Lower leg skin (tissue), 4 donors: Measurements from ENCODE around the gene CGB8. TPM values are rescaled to one million over a fixed set of nuclear protein-coding genes. Genes with fewer than 3 reads are reported as not detected.
"Not testable (repeated sequence)": the region's sequence is repeated elsewhere in the genome, so short reads cannot be mapped to it uniquely, and the experiment has no call there.

Experiments used
- DNase-seq, 2 donors: peaks; one replicate each; pipeline ENCODE4 v3.0.0-alpha.2; 2019; ENCODE audit warnings: low spot score in 2 of 2
- H3K4me3 ChIP-seq: fragments of 200-600 bp; sonication (generic); 2 replicates; pipeline ENCODE4 v1.5.1; 2017; ENCODE audit warnings: mild to moderate bottlenecking, low read depth; ENCODE audit not compliant: poor library complexity, severe bottlenecking
- POLR2A ChIP-seq, 2 donors: fragments of 450-650 bp; IDR thresholded peaks; one replicate each; pipeline ENCODE4 v1.6.1; 2016 to 2017; ENCODE audit warnings: antibody characterized with exemption in 2 of 2, mild to moderate bottlenecking in 1 of 2, moderate library complexity in 1 of 2
- WGBS, 2 donors: methylation state at CpG; one replicate each; pipeline ENCODE4 v1.1.5; 2018; 5-methylcytosine and 5-hydroxymethylcytosine counted together
- intact Hi-C: fragments of 100-400 bp; cut with DNase I; formaldehyde crosslinking; loops from one replicate; pipeline ENCODE4 v1.15.0; 2023; ENCODE audit warnings: low total_unique reads
- total RNA-seq, 4 donors: library from RNA; depleted of rRNA; stranded (reverse); fragments of >200 nt; gene quantifications; one replicate each; pipeline ENCODE4 v1.1.0, GENCODE V29; 2016
- TF ChIP-seq, protein P1 (sequence below), 3 donors: fragments of 450-650 bp; IDR thresholded peaks; one replicate each; pipeline ENCODE4 v1.5.1; 2016; ENCODE audit warnings: antibody characterized with exemption in 3 of 3, mild to moderate bottlenecking in 3 of 3, moderate library complexity in 2 of 3

The CGB8 gene
- total RNA-seq, 4 donors from 2014 or later, result not detected

DNA sequence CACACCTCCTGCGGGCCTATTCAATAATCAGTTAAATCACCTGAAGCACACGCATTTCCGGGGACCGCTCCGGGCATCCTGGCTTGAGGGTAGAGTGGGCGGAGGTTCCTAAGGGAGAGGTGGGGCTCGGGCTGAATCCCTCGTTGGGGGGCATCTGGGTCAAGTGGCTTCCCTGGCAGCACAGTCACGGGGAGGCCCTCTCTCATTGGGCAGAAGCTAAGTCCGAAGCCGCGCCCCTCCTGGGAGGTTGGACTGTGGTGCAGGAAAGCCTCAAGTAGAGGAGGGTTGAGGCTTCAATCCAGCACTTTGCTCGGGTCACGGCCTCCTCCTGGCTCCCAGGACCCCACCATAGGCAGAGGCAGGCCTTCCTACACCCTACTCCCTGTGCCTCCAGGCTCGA lies 5.4 kb downstream of the CGB8 start, which contains the start of gene CGB5:
CGB5 (plus strand) TSS at position 301 of the 400 bp plus-strand sequence. CDS start 362 bp downstream, outside the sequence.
- H3K4me3 ChIP-seq, intact Hi-C loops, DNase-seq: not testable (repeated sequence)
- 69 to 76% methylated on average over 13 to 14 of the region's 15 CpGs for WGBS, 2 donors

DNA sequence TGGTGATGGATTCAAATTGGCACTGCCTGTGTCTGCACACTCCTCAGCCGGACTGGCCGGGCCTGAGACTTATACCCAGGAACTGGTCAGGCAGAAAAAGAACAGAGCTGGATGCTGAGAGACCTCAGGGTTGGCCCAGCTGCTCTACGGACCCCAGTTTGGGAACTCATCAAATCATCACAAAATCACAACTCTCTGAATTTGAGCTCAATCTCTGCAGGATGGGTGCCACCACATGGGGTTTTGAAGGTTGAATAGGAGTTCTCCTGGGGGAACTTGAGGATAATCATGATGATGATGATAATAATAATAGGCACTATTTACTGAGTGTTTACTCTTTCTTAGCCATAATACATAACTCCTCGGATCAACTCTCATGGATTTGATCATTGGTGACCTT lies 6.2 kb downstream of the CGB8 start:
- DNase-seq, H3K4me3 ChIP-seq, intact Hi-C loops: not testable (repeated sequence)
- 74 to 94% methylated on average over 2 to 4 of the region's 4 CpGs for WGBS, 2 donors

DNA sequence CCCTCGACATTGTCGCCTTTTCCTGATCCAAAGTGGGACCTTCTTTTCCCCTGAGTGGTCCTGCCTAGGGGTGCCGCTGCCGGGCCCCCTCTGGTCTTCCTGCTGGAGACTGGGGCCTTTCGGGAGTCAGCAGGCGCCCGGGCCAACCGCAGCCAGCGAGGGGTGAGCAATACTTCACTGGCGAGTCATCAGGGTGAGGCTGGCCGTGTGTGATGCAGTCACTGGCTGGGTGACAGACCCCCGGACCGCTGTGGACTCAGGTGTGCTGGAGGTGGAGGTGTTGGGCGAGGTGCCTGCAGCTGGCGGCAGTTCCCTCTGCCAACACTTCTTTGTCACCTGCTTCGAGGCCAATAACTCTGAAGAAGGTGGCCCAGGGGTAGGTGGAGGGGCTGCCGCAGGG lies 6.7 kb downstream of the CGB8 start:
- 65 to 72% methylated on average over 17 of the region's 17 CpGs for WGBS, 2 donors
- intact Hi-C loops, result no loop called here
- TF ChIP-seq, protein P1, sequence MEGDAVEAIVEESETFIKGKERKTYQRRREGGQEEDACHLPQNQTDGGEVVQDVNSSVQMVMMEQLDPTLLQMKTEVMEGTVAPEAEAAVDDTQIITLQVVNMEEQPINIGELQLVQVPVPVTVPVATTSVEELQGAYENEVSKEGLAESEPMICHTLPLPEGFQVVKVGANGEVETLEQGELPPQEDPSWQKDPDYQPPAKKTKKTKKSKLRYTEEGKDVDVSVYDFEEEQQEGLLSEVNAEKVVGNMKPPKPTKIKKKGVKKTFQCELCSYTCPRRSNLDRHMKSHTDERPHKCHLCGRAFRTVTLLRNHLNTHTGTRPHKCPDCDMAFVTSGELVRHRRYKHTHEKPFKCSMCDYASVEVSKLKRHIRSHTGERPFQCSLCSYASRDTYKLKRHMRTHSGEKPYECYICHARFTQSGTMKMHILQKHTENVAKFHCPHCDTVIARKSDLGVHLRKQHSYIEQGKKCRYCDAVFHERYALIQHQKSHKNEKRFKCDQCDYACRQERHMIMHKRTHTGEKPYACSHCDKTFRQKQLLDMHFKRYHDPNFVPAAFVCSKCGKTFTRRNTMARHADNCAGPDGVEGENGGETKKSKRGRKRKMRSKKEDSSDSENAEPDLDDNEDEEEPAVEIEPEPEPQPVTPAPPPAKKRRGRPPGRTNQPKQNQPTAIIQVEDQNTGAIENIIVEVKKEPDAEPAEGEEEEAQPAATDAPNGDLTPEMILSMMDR (IDR thresholded peaks at IDR 0.05), result no peak
- no peak for TF ChIP-seq POLR2A (IDR thresholded peaks at IDR 0.05)
- DNase-seq, result no peak
- H3K4me3 ChIP-seq, result no peak overlapping the region

DNA sequence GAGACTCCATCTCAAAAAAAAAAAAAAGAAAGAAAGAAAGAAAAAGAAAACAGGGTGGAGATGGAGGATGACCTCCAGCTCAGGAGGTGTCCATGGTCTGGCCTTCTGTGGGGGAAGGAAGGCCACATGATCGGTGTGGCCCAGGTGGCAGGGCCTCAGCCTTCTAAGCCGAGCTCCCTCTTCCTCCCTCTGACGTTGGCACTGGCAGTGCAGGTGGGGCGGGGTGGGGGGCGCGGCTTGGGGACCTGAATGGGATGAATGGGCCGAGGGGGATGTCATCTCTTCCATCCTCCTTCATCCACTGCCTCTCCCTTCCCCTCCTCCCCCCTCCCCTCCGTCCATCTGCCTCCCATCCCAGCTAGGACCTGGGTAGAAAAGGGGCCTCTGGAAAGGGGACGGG lies 9.2 kb downstream of the CGB8 start:
- H3K4me3 ChIP-seq, intact Hi-C loops, DNase-seq: not testable (repeated sequence)
- WGBS, 2 donors, result 65 to 69% methylated on average over 9 of the region's 9 CpGs

DNA sequence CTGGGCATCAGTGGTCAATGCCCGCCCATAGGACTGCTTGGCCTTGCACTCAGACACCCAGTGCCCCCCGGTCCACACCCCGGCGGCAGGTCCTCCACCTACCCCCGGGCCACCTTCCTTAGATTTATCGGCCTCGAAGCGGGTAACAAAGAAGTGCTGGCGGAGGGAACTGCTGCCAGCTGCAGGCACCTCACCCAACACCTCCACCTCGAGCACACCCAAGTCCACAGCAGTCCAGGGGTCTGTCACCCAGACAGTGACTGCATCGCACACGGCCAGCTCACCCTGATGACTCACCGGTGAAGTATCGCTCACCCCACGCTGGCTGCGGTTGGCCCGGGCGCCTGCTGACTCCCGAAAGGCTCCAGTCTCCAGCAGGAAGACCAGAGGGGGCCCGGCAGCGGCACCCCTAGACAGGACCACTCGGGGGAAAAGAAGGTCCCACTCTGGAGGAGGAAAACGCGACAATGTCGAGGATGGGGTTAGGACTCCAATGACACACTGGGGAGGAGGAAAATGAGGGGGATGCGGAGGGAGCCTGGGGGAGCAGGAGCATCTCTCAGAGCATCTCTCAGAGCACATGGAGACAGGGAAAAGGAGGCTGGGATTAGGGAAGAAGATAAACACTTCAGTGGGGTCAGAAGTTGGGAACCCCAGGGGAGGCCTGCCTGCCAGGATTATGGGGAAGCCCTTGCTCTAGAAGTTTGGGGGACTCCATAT lies 10.2 kb downstream of the CGB8 start:
- intact Hi-C loops, DNase-seq, H3K4me3 ChIP-seq: not testable (repeated sequence)
- 82 to 83% methylated on average over 25 to 26 of the region's 26 CpGs for WGBS, 2 donors

DNA sequence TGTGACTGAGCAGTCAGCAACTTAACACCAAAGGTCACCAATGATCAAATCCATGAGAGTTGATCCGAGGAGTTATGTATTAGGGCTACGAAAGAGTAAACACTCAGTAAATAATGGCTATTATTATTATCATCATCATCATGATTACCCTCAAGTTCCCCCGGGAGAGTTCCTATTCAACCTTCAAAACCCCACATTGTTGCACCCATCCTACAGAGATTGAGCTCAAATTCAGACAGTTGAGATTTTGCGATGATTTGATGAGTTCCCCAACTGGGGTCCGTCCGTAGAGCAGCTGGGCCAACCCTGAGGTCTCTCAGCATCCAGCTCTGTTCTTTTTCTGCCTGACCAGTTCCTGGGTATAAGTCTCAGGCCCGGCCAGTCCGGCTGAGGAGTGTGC lies 10.8 kb downstream of the CGB8 start:
- 90 to 91% methylated on average over 8 of the region's 8 CpGs for WGBS, 2 donors
- DNase-seq, H3K4me3 ChIP-seq, intact Hi-C loops: not testable (repeated sequence)

DNA sequence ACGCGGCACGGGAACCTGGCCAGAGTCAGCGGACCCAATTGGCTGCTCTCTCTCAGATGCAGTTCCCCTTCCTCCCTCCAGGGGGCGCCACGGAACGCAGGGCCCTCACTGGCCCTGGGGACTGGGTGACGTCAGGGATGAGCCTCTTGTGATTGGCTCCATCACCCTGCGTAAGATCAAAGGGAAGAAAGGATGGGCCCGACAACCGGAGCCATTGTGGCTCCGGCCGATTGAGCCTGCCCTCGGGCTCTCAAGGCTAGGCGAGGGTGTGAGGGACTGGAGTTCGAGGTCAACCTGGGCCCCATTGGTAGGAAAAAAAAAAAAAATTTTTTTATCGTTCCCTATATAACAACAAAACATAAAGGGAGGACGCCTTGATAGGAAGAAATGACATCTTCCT lies 12.1 kb downstream of the CGB8 start, which contains the start of gene CGB1:
CGB1 (minus strand) TSS at position 81 of the 400 bp plus-strand sequence. CDS start 184 bp downstream, outside the sequence.
- WGBS, 2 donors, result 38 to 56% methylated on average over 18 of the region's 18 CpGs
- DNase-seq, intact Hi-C loops, H3K4me3 ChIP-seq: not testable (repeated sequence)

DNA sequence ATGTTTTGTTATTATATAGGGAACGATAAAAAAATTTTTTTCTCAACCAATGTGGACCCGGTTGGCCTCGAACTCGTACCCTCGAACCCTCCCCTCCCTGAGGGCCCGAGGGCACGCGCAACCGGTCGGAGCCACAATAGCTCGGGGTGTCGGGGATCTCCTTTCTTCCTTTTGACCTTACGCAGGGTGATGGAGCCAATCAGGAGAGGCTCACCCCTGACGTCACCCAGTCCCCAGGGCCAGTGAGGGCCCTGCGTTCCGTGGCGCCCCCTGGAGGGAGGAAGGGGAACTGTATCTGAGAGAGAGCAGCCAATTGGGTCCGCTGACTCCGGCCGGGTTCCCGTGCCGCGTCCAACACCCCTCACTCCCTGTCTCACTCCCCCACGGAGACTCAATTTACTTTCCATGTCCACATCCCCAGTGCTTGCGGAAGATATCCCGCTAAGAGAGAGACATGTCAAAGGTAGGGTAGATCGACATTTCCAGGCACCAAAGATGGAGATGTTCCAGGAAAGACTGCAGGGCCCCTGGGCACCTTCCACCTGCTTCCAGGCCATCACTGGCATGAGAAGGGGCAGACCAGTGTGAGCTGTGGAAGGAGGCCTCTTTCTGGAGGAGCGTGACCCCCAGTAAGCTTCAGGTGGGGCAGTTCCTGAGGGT lies 17.1 kb downstream of the CGB8 start, which contains the start of gene CGB2:
CGB2 (plus strand) TSS at position 249 of the 660 bp plus-strand sequence; CDS start at position 455, 206 bp downstream.
- intact Hi-C loops, H3K4me3 ChIP-seq, DNase-seq: not testable (repeated sequence)
- 25 to 32% methylated on average over 28 of the region's 28 CpGs for WGBS, 2 donors

DNA sequence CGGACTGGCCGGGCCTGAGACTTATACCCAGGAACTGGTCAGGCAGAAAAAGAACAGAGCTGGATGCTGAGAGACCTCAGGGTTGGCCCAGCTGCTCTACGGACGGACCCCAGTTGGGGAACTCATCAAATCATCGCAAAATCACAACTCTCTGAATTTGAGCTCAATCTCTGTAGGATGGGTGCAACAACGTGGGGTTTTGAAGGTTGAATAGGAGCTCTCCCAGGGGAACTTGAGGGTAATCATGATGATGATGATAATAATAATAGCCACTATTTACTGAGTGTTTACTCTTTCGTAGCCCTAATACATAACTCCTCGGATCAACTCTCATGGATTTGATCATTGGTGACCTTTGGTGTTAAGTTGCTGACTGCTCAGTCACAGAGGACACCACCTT lies 18.6 kb downstream of the CGB8 start:
- DNase-seq, intact Hi-C loops, H3K4me3 ChIP-seq: not testable (repeated sequence)
- 88 to 91% methylated on average over 6 of the region's 8 CpGs for WGBS, 2 donors

DNA sequence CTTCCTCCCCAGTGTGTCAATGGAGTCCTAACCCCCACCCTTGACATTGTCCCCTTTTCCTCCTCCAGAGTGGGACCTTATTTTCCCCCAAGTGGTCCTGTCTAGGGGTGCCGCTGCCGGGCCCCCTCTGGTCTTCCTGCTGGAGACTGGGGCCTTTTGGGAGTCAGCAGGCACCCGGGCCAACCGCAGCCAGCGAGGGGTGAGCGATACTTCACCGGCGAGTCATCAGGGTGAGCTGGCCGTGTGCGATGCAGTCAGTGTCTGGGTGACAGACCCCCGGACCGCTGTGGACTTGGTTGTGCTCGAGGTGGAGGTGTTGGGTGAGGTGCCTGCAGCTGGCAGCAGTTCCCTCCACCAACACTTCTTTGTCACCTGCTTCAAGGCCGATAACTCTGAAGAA lies 19.2 kb downstream of the CGB8 start:
- DNase-seq, intact Hi-C loops, H3K4me3 ChIP-seq: not testable (repeated sequence)
- 85 to 87% methylated on average over 13 to 14 of the region's 14 CpGs for WGBS, 2 donors

DNA sequence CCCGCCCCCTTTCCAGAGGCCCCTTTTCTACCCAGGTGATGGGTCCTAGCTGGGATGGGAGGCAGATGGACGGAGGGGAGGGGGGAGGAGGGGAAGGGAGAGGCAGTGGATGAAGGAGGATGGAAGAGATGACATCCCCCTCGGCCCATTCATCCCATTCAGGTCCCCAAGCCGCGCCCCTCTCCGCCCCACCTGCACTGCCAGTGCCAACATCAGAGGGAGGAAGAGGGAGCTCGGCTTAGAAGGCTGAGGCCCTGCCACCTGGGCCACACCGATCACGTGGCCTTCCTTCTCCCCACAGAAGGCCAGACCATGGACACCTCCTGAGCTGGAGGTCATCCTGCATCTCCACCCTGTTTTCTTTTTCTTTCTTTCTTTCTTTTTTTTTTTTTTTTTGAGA lies 20.2 kb downstream of the CGB8 start:
- H3K4me3 ChIP-seq, DNase-seq, intact Hi-C loops: not testable (repeated sequence)
- WGBS, 2 donors, result 79 to 83% methylated on average over 9 of the region's 9 CpGs

DNA sequence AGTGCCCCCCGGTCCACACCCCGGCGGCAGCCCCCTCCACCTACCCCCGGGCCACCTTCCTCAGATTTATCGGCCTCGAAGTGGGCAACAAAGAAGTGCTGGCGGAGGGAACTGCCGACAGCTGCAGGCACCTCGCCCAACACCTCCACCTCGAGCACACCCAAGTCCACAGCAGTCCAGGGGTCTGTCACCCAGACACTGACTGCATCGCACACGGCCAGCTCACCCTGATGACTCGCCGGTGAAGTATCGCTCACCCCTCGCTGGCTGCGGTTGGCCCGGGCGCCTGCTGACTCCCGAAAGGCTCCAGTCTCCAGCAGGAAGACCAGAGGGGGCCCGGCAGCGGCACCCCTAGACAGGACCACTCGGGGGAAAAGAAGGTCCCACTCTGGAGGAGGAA lies 23.3 kb downstream of the CGB8 start:
- WGBS, 2 donors, result 84 to 87% methylated on average over 13 to 23 of the region's 23 CpGs
- H3K4me3 ChIP-seq, DNase-seq, intact Hi-C loops: not testable (repeated sequence)

DNA sequence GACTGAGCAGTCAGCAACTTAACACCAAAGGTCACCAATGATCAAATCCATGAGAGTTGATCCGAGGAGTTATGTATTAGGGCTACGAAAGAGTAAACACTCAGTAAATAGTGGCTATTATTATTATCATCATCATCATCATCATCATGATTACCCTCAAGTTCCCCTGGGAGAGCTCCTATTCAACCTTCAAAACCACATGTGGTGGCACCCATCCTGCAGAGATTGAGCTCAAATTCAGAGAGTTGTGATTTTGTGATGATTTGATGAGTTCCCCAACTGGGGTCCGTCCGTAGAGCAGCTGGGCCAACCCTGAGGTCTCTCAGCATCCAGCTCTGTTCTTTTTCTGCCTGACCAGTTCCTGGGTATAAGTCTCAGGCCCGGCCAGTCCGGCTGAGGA lies 23.8 kb downstream of the CGB8 start:
- intact Hi-C loops, DNase-seq, H3K4me3 ChIP-seq: not testable (repeated sequence)
- WGBS, 2 donors, result 85 to 87% methylated on average over 4 of the region's 6 CpGs

DNA sequence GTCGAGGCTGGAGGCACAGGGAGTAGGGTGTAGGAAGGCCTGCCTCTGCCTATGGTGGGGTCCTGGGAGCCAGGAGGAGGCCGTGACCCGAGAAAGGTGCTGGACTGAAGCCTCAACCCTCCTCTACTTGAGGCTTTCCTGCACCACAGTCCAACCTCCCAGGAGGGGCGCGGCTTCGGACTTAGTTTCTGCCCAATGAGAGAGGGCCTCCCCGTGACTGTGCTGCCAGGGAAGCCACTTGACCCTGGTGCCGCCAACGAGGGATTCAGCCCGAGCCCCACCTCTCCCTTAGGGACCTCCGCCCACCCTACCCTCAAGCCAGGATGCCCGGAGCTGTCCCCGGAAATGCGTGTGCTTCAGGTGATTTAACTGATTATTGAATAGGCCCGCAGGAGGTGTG lies 24.7 kb downstream of the CGB8 start, which contains the start of gene CGB3:
CGB3 (minus strand) TSS at position 101 of the 400 bp plus-strand sequence. CDS start 362 bp downstream, outside the sequence.
- H3K4me3 ChIP-seq, DNase-seq, intact Hi-C loops: not testable (repeated sequence)
- WGBS, 2 donors, result 70 to 73% methylated on average over 13 to 14 of the region's 15 CpGs
